ENCODE data around the gene SPTBN5.

GRCh38 chr15:41827290-41827879 lies 66.5 kb downstream of the SPTBN5 start:
- TF ChIP-seq CTCF (conservative IDR thresholded peaks at IDR 0.05 in 1 of 2, IDR thresholded peaks at IDR 0.05 in 1 of 2; ENCODE audit: extremely low read depth in 1 of 2, insufficient read depth in 1 of 2, low read depth in 1 of 2, low read length in 2 of 2), result peak in 1 of 2 donors; percentile 8
- no peak for TF ChIP-seq EZH2 (IDR thresholded peaks at IDR 0.05; ENCODE audit: borderline replicate concordance, low read length)
